Measurements from ENCODE around the gene PROM2. TPM values are rescaled to one million over a fixed set of nuclear protein-coding genes. Genes with fewer than 3 reads are reported as not detected.

The PROM2 gene
- total RNA-seq, 1 experiment from 2014 or later: 129 TPM

GRCh38 chr2:95333888-95334338, 59.7 kb downstream of the PROM2 start:
- H3F3A ChIP-seq (ENCODE audit: insufficient read depth, low read depth): no peaks in the 10 kb centered on the region
- no TSS peak for BruUV-seq (replicated peaks)
- no peak overlapping the region for H3K4me3 ChIP-seq
- no peaks in the 10 kb centered on the region for H3K36me3 ChIP-seq (ENCODE audit: low read depth)
- TF ChIP-seq, protein P1, sequence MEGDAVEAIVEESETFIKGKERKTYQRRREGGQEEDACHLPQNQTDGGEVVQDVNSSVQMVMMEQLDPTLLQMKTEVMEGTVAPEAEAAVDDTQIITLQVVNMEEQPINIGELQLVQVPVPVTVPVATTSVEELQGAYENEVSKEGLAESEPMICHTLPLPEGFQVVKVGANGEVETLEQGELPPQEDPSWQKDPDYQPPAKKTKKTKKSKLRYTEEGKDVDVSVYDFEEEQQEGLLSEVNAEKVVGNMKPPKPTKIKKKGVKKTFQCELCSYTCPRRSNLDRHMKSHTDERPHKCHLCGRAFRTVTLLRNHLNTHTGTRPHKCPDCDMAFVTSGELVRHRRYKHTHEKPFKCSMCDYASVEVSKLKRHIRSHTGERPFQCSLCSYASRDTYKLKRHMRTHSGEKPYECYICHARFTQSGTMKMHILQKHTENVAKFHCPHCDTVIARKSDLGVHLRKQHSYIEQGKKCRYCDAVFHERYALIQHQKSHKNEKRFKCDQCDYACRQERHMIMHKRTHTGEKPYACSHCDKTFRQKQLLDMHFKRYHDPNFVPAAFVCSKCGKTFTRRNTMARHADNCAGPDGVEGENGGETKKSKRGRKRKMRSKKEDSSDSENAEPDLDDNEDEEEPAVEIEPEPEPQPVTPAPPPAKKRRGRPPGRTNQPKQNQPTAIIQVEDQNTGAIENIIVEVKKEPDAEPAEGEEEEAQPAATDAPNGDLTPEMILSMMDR (conservative IDR thresholded peaks at IDR 0.05): no peak
- TF ChIP-seq EZH2 (IDR thresholded peaks at IDR 0.05; ENCODE audit: low read depth): no peak
- H4K20me1 ChIP-seq (ENCODE audit: insufficient read depth): no peaks in the 10 kb centered on the region
- ChIA-PET CTCF (no interaction called here), POLR2A (ENCODE audit: unreplicated experiment) (no interaction called here)
- no peak overlapping the region for H2AFZ ChIP-seq
- H3K9me2 ChIP-seq (ENCODE audit: insufficient read depth): no peaks in the 10 kb centered on the region
- H3K4me1 ChIP-seq (replicated peaks; ENCODE audit: insufficient read depth): no peaks in the 10 kb centered on the region
- no peak overlapping the region for H3K27ac ChIP-seq
- peaks cover 6% of the 10 kb centered on the region for H3K27me3 ChIP-seq (ENCODE audit: insufficient read depth, low read depth)
- intact Hi-C loops (cut with micrococcal nuclease; ENCODE audit: unreplicated experiment): no loop called here
- DNase-seq: no peak
- no peak overlapping the region for H3K4me2 ChIP-seq
- no peaks in the 10 kb centered on the region for H3K79me2 ChIP-seq (ENCODE audit: low read depth)
- H3K9me3 ChIP-seq (ENCODE audit: insufficient read depth, low read depth): no peaks in the 10 kb centered on the region

GRCh38 chr2:95334916-95335641, 60.8 kb downstream of the PROM2 start:
- Histone ChIP-seq H3K36me3 (ENCODE audit: low read depth) (no peaks in the 10 kb centered on the region), H3K4me1 (replicated peaks; ENCODE audit: insufficient read depth) (no peaks in the 10 kb centered on the region), H3K9me3 (ENCODE audit: insufficient read depth, low read depth) (no peaks in the 10 kb centered on the region), H2AFZ (no peak overlapping the region), H3K4me2 (no peak overlapping the region), H4K20me1 (ENCODE audit: insufficient read depth) (no peaks in the 10 kb centered on the region), H3K79me2 (ENCODE audit: low read depth) (no peaks in the 10 kb centered on the region), H3K27ac (no peak overlapping the region), H3F3A (ENCODE audit: insufficient read depth, low read depth) (no peaks in the 10 kb centered on the region), H3K9me2 (ENCODE audit: insufficient read depth) (no peaks in the 10 kb centered on the region), H3K27me3 (ENCODE audit: insufficient read depth, low read depth) (peaks cover 9% of the 10 kb centered on the region), H3K4me3 (no peak overlapping the region)
- no peak for DNase-seq
- intact Hi-C loops (cut with micrococcal nuclease; ENCODE audit: unreplicated experiment): no loop called here
- CTCF ChIA-PET: no interaction called here
- no TSS peak for BruUV-seq (replicated peaks)
- POLR2A ChIA-PET (ENCODE audit: unreplicated experiment): no interaction called here
- no peak for TF ChIP-seq EZH2 (IDR thresholded peaks at IDR 0.05; ENCODE audit: low read depth)
- TF ChIP-seq, protein P1 (conservative IDR thresholded peaks at IDR 0.05): no peak

DNA sequence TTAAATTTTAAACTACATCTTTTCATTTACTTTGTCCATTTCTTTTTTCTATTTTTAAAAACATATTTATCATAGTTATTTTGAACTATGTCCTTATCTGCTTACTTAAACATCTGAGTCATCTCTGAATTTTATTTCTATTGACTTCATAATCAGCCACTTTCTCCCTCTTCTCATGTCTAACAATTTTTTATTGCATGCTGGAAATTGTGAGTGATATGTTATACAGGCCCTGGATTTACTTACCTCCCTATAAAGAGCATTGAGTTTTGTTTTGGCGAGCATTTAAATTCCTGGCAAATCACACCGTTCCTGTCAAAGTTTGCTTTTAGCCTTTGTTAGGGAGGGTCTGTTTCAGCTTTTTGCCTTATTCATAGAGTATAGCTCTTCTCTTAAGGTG, 62.2 kb downstream of the PROM2 start:
- no TSS peak for BruUV-seq (replicated peaks)
- H3K79me2 ChIP-seq (ENCODE audit: low read depth): no peaks in the 10 kb centered on the region
- TF ChIP-seq EZH2 (IDR thresholded peaks at IDR 0.05; ENCODE audit: low read depth): no peak
- TF ChIP-seq, protein P1 (conservative IDR thresholded peaks at IDR 0.05): no peak
- peaks cover 19% of the 10 kb centered on the region for H3K27me3 ChIP-seq (ENCODE audit: insufficient read depth, low read depth)
- no peaks in the 10 kb centered on the region for H3F3A ChIP-seq (ENCODE audit: insufficient read depth, low read depth)
- no peaks in the 10 kb centered on the region for H3K4me1 ChIP-seq (replicated peaks; ENCODE audit: insufficient read depth)
- intact Hi-C loops (cut with micrococcal nuclease; ENCODE audit: unreplicated experiment): no loop called here
- DNase-seq: no peak
- no peak overlapping the region for H3K4me2 ChIP-seq
- no peak overlapping the region for H2AFZ ChIP-seq
- ChIA-PET POLR2A (ENCODE audit: unreplicated experiment) (no interaction called here), CTCF (no interaction called here)
- H3K9me3 ChIP-seq (ENCODE audit: insufficient read depth, low read depth): no peaks in the 10 kb centered on the region
- H3K36me3 ChIP-seq (ENCODE audit: low read depth): no peaks in the 10 kb centered on the region
- H3K4me3 ChIP-seq: no peak overlapping the region
- H3K9me2 ChIP-seq (ENCODE audit: insufficient read depth): no peaks in the 10 kb centered on the region
- no peaks in the 10 kb centered on the region for H4K20me1 ChIP-seq (ENCODE audit: insufficient read depth)
- H3K27ac ChIP-seq: no peak overlapping the region
